HCT116 (cell line): ENCODE measurements around the gene CAMTA2. TPM values are rescaled to one million over a fixed set of nuclear protein-coding genes. Genes with fewer than 3 reads are reported as not detected.

Experiments
- ATAC-seq: fragments of 200-7000 bp; cut with Tn5 transposase; 2 replicates; pipeline ENCODE4 v1.9.1; 2020; ENCODE audit warnings: mild to moderate bottlenecking, moderate library complexity
- BruUV-seq: library from RNA; stranded (reverse); fragments of 400-500 nt; replicated peaks from 2 replicates; lab custom pipeline; 2021; lab: Mats Ljungman, UMichigan
- CTCF ChIA-PET: fragments of 300-600 bp; sonication (Branson Sonifier 250); formaldehyde crosslinking; loops from one replicate; lab custom pipeline; 2021; ENCODE audit warnings: antibody characterized with exemption; lab: Charles Lee
- POLR2A ChIA-PET: fragments of 300-600, 350-600 bp; sonication (Branson Sonifier 250); formaldehyde crosslinking; loops from one replicate; lab custom pipeline; 2021; ENCODE audit warnings: antibody characterized with exemption; lab: Charles Lee
- RAD21 ChIA-PET, 2 experiments: fragments of 300-600 bp; sonication (Branson Sonifier 250); formaldehyde crosslinking; loops; one replicate each; lab custom pipeline; 2023; ENCODE audit warnings: low total read pairs in 2 of 2; ENCODE audit not compliant: uncharacterized antibody in 2 of 2, unreplicated experiment in 2 of 2, low non-redundant PET in 1 of 2; lab: Charles Lee
- DNase-seq: peaks from one replicate; pipeline ENCODE4 v3.0.0-alpha.2; 2010; ENCODE audit warnings: low read depth, low spot score
- H2AFZ ChIP-seq: fragments of 200-600 bp; shearing (Covaris generic), sonication (generic); 2 replicates; pipeline ENCODE4 v1.6.1; 2017; ENCODE audit warnings: low read depth, mixed run types, mixed read lengths, antibody characterized with exemption, low read length; ENCODE audit not compliant: poor library complexity, severe bottlenecking
- H3K27ac ChIP-seq: 2 replicates; pipeline ENCODE4 v1.5.1; 2012; ENCODE audit warnings: low read depth, low read length
- H3K27me3 ChIP-seq: fragments of 200-600 bp; sonication (generic); 2 replicates; pipeline ENCODE4 v1.6.1; 2016; ENCODE audit warnings: mixed run types, low read length, mixed read lengths; ENCODE audit not compliant: insufficient read depth
- H3K36me3 ChIP-seq, 2 experiments: fragments of 200-500 bp in 1 of 2; fragments of 200-600 bp in 1 of 2; sonication (Bioruptor generic) in 1 of 2; sonication (generic) in 1 of 2; 2 replicates each; pipeline versions ENCODE4 v1.5.1 to v1.6.1; 2014 to 2016; ENCODE audit warnings: low read length in 2 of 2, inconsistent platforms in 1 of 2, mixed read lengths in 1 of 2, mixed run types in 1 of 2; ENCODE audit not compliant: insufficient read depth in 2 of 2, control insufficient read depth in 1 of 2
- H3K4me1 ChIP-seq, 2 experiments: fragments of 200-600 bp in 1 of 2; sonication (generic) in 1 of 2; 2 replicates each; pipeline versions ENCODE4 v1.5.1 to v1.6.1; 2012 to 2017; ENCODE audit warnings: low read length in 2 of 2, inconsistent platforms in 1 of 2, mild to moderate bottlenecking in 1 of 2, mixed read lengths in 1 of 2, mixed run types in 1 of 2, moderate library complexity in 1 of 2; ENCODE audit not compliant: insufficient read depth in 2 of 2, control insufficient read depth in 1 of 2
- H3K4me2 ChIP-seq: fragments of 200-600 bp; sonication (generic); 2 replicates; pipeline ENCODE4 v1.6.1; 2017; ENCODE audit warnings: mixed run types, low read length, mixed read lengths
- H3K4me3 ChIP-seq, 2 experiments: fragments of 200-600 bp in 1 of 2; sonication (generic) in 1 of 2; replicated peaks in 1 of 2; 2 replicates each; pipeline ENCODE4 v1.5.1; 2011 to 2016; ENCODE audit warnings: low read length in 2 of 2, control low read depth in 1 of 2, low read depth in 1 of 2, mild to moderate bottlenecking in 1 of 2, mixed read lengths in 1 of 2, mixed run types in 1 of 2
- H3K79me2 ChIP-seq: fragments of 200-600 bp; sonication (generic); 2 replicates; pipeline ENCODE4 v1.6.1; 2017; ENCODE audit warnings: mild to moderate bottlenecking, mixed run types, low read length, moderate library complexity, mixed read lengths; ENCODE audit not compliant: insufficient read depth
- H3K9ac ChIP-seq: fragments of 200-600 bp; sonication (generic); 2 replicates; pipeline ENCODE4 v1.6.1; 2016; ENCODE audit warnings: low read length, mixed read lengths
- H3K9me2 ChIP-seq: fragments of 200-600 bp; sonication (generic), shearing (Covaris generic); 2 replicates; pipeline ENCODE4 v1.6.1; 2017; ENCODE audit warnings: mixed run types, mild to moderate bottlenecking, moderate library complexity; ENCODE audit not compliant: insufficient read depth
- H3K9me3 ChIP-seq, 2 experiments: fragments of 200-500 bp in 1 of 2; fragments of 200-600 bp in 1 of 2; sonication (Bioruptor generic) in 1 of 2; sonication (generic) in 1 of 2; 2 replicates each; pipeline ENCODE4 v1.6.1; 2014 to 2017; ENCODE audit warnings: low read length in 2 of 2, mixed read lengths in 2 of 2, inconsistent platforms in 1 of 2, low read depth in 1 of 2, mild to moderate bottlenecking in 1 of 2, mixed run types in 1 of 2, moderate library complexity in 1 of 2; ENCODE audit not compliant: control insufficient read depth in 1 of 2, insufficient read depth in 1 of 2
- H4K20me1 ChIP-seq: fragments of 200-600 bp; sonication (generic), shearing (Covaris generic); 2 replicates; pipeline ENCODE4 v1.6.1; 2017; ENCODE audit warnings: mixed run types, mild to moderate bottlenecking, moderate library complexity; ENCODE audit not compliant: insufficient read depth
- CEBPB ChIP-seq: IDR thresholded peaks from 2 replicates; pipeline ENCODE4 v1.6.1; 2012; ENCODE audit warnings: low read depth
- CTCF ChIP-seq, 3 experiments: fragments of 200-600 bp in 1 of 3; sonication (generic) in 1 of 3; IDR thresholded peaks in 2 of 3; conservative IDR thresholded peaks in 1 of 3; 2 replicates each; pipeline ENCODE4 v1.5.1; 2012 to 2017; ENCODE audit warnings: low read depth in 2 of 3, low read length in 2 of 3, antibody characterized with exemption in 1 of 3, borderline replicate concordance in 1 of 3, control low read depth in 1 of 3, mild to moderate bottlenecking in 1 of 3, mixed read lengths in 1 of 3, mixed run types in 1 of 3, moderate library complexity in 1 of 3; ENCODE audit not compliant: insufficient read depth in 1 of 3
- EZH2phosphoT487 ChIP-seq: fragments of 200-600 bp; IDR thresholded peaks from 2 replicates; pipeline ENCODE4 v1.6.1; 2018; ENCODE audit warnings: antibody characterized with exemption, borderline replicate concordance
- JUND ChIP-seq: IDR thresholded peaks from 2 replicates; pipeline ENCODE4 v1.6.1; 2012
- MAX ChIP-seq: IDR thresholded peaks from 2 replicates; pipeline ENCODE4 v1.6.1; 2012
- RAD21 ChIP-seq: IDR thresholded peaks from 2 replicates; pipeline ENCODE4 v1.6.1; 2012; ENCODE audit warnings: low read depth, mild to moderate bottlenecking
- SP1 ChIP-seq: IDR thresholded peaks from 2 replicates; pipeline ENCODE4 v1.6.1; 2012; ENCODE audit warnings: low read depth
- SRF ChIP-seq: IDR thresholded peaks from 2 replicates; pipeline ENCODE4 v1.6.1; 2012; ENCODE audit warnings: low read depth
- ZBTB33 ChIP-seq: IDR thresholded peaks from 2 replicates; pipeline ENCODE4 v1.6.1; 2011; ENCODE audit warnings: mild to moderate bottlenecking, low read length, moderate library complexity; ENCODE audit not compliant: insufficient replicate concordance; ENCODE audit errors: extremely low read depth
- ZFX ChIP-seq: fragments of 450-650 bp; IDR thresholded peaks from 2 replicates; pipeline ENCODE4 v1.6.1; 2017
- ZNF274 ChIP-seq: fragments of 200-500 bp; sonication (Bioruptor generic); IDR thresholded peaks from 2 replicates; pipeline ENCODE4 v1.6.1; 2014; ENCODE audit warnings: mild to moderate bottlenecking, low read depth, low read length, inconsistent platforms
- intact Hi-C: fragments of 100-400 bp; cut with micrococcal nuclease; formaldehyde crosslinking; loops from 2 replicates; pipeline ENCODE4 v1.10.0; 2022
- total RNA-seq: library from RNA; stranded (reverse); gene quantifications from one replicate; pipeline ENCODE4 v1.2.1, GENCODE V29; 2021; ENCODE audit not compliant: unreplicated experiment

The CAMTA2 gene
- total RNA-seq, 1 experiment from 2014 or later = 37.8 TPM

- Histone ChIP-seq H3K79me2 (peaks cover under 1% of the 10 kb centered on the region; the same call in 1 of the 2 replicates), H3K27ac (no peak overlapping the region), H3K9ac (no peak overlapping the region), H3K9me3 (no peaks in the 10 kb centered on the region), H3K4me1 (peaks cover under 1 to 2% of the 10 kb centered on the region in 2 experiments; a peak in 1 of 4 replicates), H3K36me3 (peaks cover 10 to 28% of the 10 kb centered on the region in 2 experiments; a peak in 2 of 4 replicates), H3K9me2 (no peaks in the 10 kb centered on the region), H3K4me3 (no peak overlapping the region), H3K4me2 (no peak overlapping the region), H2AFZ (no peak overlapping the region), H3K27me3 (no peaks in the 10 kb centered on the region), H4K20me1 (no peaks in the 10 kb centered on the region)
- intact Hi-C loops = loop anchor here (1.0 kb wide), 1 partner anchor 82 kb away; no protein-coding TSS in a partner anchor
- ChIA-PET POLR2A (interaction anchor here (0.9 kb wide), 1 partner anchor 41 kb away, joined by 3 read pairs; the partner anchor contains the start of genes RNF167 and SLC25A11), RAD21 (no interaction called here), CTCF (interaction anchor here (0.8 to 1.2 kb wide), 2 partner anchors 81 to 82 kb away, joined by 3 read pairs; no protein-coding TSS in a partner anchor)
- ATAC-seq = peak; percentile 84
- no peak for DNase-seq
- BruUV-seq = no TSS peak
- TF ChIP-seq MAX = no peak
- peak; percentile 58 to 73 (median 65); a peak in 5 of 6 replicates for TF ChIP-seq CTCF (IDR thresholded peaks at IDR 0.05 in 2 of 3, conservative IDR thresholded peaks at IDR 0.05 in 1 of 3; ENCODE audit: borderline replicate concordance in 1 of 3, insufficient read depth in 1 of 3, low read depth in 2 of 3, low read length in 2 of 3)
- peak; percentile 31; the same call in 1 of the 2 replicates for TF ChIP-seq SRF
- peak; percentile 51 for TF ChIP-seq RAD21
These were observed 6.7 kb downstream of the CAMTA2 start for GRCh38 chr17:4980644-4981216.

- POLR2A ChIA-PET = no interaction called here
- TF ChIP-seq ZNF274 (no peak), ZFX (no peak), CTCF (IDR thresholded peaks at IDR 0.05 in 2 of 3, conservative IDR thresholded peaks at IDR 0.05 in 1 of 3; ENCODE audit: borderline replicate concordance in 1 of 3, insufficient read depth in 1 of 3, low read depth in 2 of 3, low read length in 2 of 3) (no peak), JUND (no peak), SP1 (no peak), RAD21 (no peak), EZH2phosphoT487 (no peak), ZBTB33 (no peak), CEBPB (no peak), SRF (no peak)
These were observed 8.7 kb downstream of the CAMTA2 start for GRCh38 chr17:4978726-4979125.

More at GRCh38 chr17:4978726-4979125, 8.7 kb downstream of the CAMTA2 start:
- no TSS peak for BruUV-seq
- RAD21 ChIA-PET = interaction anchor here in 1 of 2 experiments (0.7 kb wide), 1 partner anchor 84 kb away, joined by 3 read pairs; no protein-coding TSS in a partner anchor
- intact Hi-C loops = no loop called here
- Histone ChIP-seq H3K4me3 (no peak overlapping the region), H3K9me3 (no peaks in the 10 kb centered on the region), H3K36me3 (peaks cover 10 to 32% of the 10 kb centered on the region in 2 experiments; a peak in 2 of 4 replicates), H2AFZ (no peak overlapping the region), H3K4me2 (no peak overlapping the region), H3K4me1 (0 out of 4 replicates have a peak, but pooled peaks cover 0 to 2% of the 10 kb centered on the region in 2 experiments), H3K27me3 (no peaks in the 10 kb centered on the region), H3K79me2 (no peaks in the 10 kb centered on the region), H3K27ac (no peak overlapping the region), H4K20me1 (no peaks in the 10 kb centered on the region), H3K9ac (no peak overlapping the region), H3K9me2 (no peaks in the 10 kb centered on the region)
- DNase-seq (no peak), ATAC-seq (no peak)
- CTCF ChIA-PET = interaction anchor here (0.6 kb wide), 1 partner anchor 1133 kb away, joined by 3 read pairs; the partner anchor contains the start of gene NCBP3
